B cell (primary cell): Measurements from ENCODE around the gene MIOX. TPM values are rescaled to one million over a fixed set of nuclear protein-coding genes. Genes with fewer than 3 reads are reported as not detected.

Experiments used
- ATAC-seq: fragments of 200-7000 bp; cut with Tn5 transposase; one replicate; pipeline ENCODE4 v1.10.0; 2021; ENCODE audit warnings: low read depth, mild to moderate bottlenecking, moderate number of reproducible peaks, moderate library complexity
- CTCF ChIA-PET: fragments of 350-600 bp; sonication (Branson Sonifier 250); formaldehyde crosslinking; loops from one replicate; lab custom pipeline; 2021; ENCODE audit warnings: antibody characterized with exemption, inconsistent platforms; lab: Charles Lee
- POLR2A ChIA-PET: fragments of 350-600 bp; sonication (Branson Sonifier 250); formaldehyde crosslinking; loops from one replicate; lab custom pipeline; 2021; ENCODE audit warnings: antibody characterized with exemption; lab: Charles Lee
- DNase-seq: peaks from one replicate; pipeline ENCODE4 v3.0.0; 2013
- H2AFZ ChIP-seq: 2 replicates; pipeline ENCODE4 v1.6.1; 2012; ENCODE audit warnings: mild to moderate bottlenecking, low read depth, low read length; ENCODE audit not compliant: insufficient read depth, poor library complexity, severe bottlenecking
- H3K27ac ChIP-seq, 2 donors: 1 replicate in 1 of 2; 2 replicates in 1 of 2; pipeline ENCODE4 v1.5.1; 2012 to 2013; ENCODE audit warnings: low read length in 2 of 2, mild to moderate bottlenecking in 2 of 2, moderate library complexity in 1 of 2
- H3K27me3 ChIP-seq, 4 experiments: fragments of 200-600 bp in 1 of 4; sonication (generic) in 1 of 4; replicated peaks in 1 of 4; 1 replicate in 2 of 4; 2 replicates in 2 of 4; pipeline versions ENCODE4 v1.6.1 to v1.7.0; 2013 to 2016; ENCODE audit warnings: low read length in 3 of 4, mild to moderate bottlenecking in 2 of 4, mixed read lengths in 1 of 4, moderate library complexity in 1 of 4; ENCODE audit not compliant: insufficient read depth in 4 of 4, control insufficient read depth in 3 of 4; ENCODE audit errors: control extremely low read depth in 1 of 4
- H3K36me3 ChIP-seq, 2 experiments: replicated peaks in 1 of 2; 1 replicate in 1 of 2; 2 replicates in 1 of 2; pipeline versions ENCODE4 v1.6.1 to v1.7.1; 2013; ENCODE audit warnings: low read length in 1 of 2; ENCODE audit not compliant: insufficient read depth in 2 of 2, control insufficient read depth in 1 of 2; ENCODE audit errors: control extremely low read depth in 1 of 2, extremely low read depth in 1 of 2
- H3K4me1 ChIP-seq, 2 donors: fragments of 200-600 bp in 1 of 2; sonication (generic) in 1 of 2; 1 replicate in 1 of 2; 2 replicates in 1 of 2; pipeline versions ENCODE4 v1.5.1 to v1.6.1; 2013 to 2017; ENCODE audit warnings: low read length in 2 of 2; ENCODE audit not compliant: control insufficient read depth in 2 of 2, insufficient read depth in 2 of 2
- H3K4me2 ChIP-seq: replicated peaks from 2 replicates; pipeline ENCODE3; 2012; ENCODE audit warnings: mild to moderate bottlenecking, low read depth, low read length; ENCODE audit not compliant: poor library complexity, severe bottlenecking
- H3K4me3 ChIP-seq, 5 experiments: fragments of 200-600 bp in 1 of 5; sonication (generic) in 1 of 5; 1 replicate in 3 of 5; 2 replicates in 2 of 5; pipeline versions ENCODE4 v1.5.1 to v1.7.0; 2011 to 2016; ENCODE audit warnings: low read length in 4 of 5, mild to moderate bottlenecking in 4 of 5, low read depth in 2 of 5, control low read depth in 1 of 5, moderate library complexity in 1 of 5; ENCODE audit not compliant: insufficient read depth in 1 of 5; ENCODE audit errors: control extremely low read depth in 1 of 5, extremely low read depth in 1 of 5
- H3K79me2 ChIP-seq: fragments of 200-600 bp; sonication (generic); one replicate; pipeline ENCODE4 v1.6.0; 2016; ENCODE audit warnings: low read length; ENCODE audit not compliant: control insufficient read depth, insufficient read depth
- H3K9ac ChIP-seq: fragments of 200-600 bp; sonication (generic); 2 replicates; pipeline ENCODE4 v1.6.1; 2017; ENCODE audit warnings: mild to moderate bottlenecking, low read length, moderate library complexity
- H3K9me3 ChIP-seq, 3 donors: one replicate each; pipeline versions ENCODE4 v1.6.1 to v1.7.1; 2013; ENCODE audit warnings: low read length in 2 of 3; ENCODE audit not compliant: control insufficient read depth in 2 of 3, insufficient read depth in 1 of 3; ENCODE audit errors: control extremely low read depth in 1 of 3
- H4K20me1 ChIP-seq: 2 replicates; pipeline ENCODE4 v1.6.0; 2012; ENCODE audit warnings: mild to moderate bottlenecking, low read length; ENCODE audit not compliant: insufficient read depth, control insufficient read depth, poor library complexity, severe bottlenecking
- H3K27ac Mint-ChIP-seq: one replicate; pipeline ENCODE4 v1.8.0; 2021; ENCODE audit warnings: mixed read lengths
- H3K27me3 Mint-ChIP-seq: one replicate; pipeline ENCODE4 v1.8.0; 2021; ENCODE audit warnings: mixed read lengths
- H3K4me1 Mint-ChIP-seq: one replicate; pipeline ENCODE4 v1.8.0; 2021; ENCODE audit warnings: mixed read lengths
- H3K4me3 Mint-ChIP-seq: one replicate; pipeline ENCODE4 v1.8.0; 2021; ENCODE audit warnings: mixed read lengths
- H3K9me3 Mint-ChIP-seq: one replicate; pipeline ENCODE4 v1.8.0; 2022; ENCODE audit warnings: mixed read lengths; ENCODE audit not compliant: insufficient read depth
- CTCF ChIP-seq: fragments of 200-600 bp; IDR thresholded peaks from one replicate; pipeline ENCODE4 v1.8.0; 2022; ENCODE audit warnings: antibody characterized with exemption, mild to moderate bottlenecking
- EZH2 ChIP-seq: IDR thresholded peaks from 2 replicates; pipeline ENCODE4 v1.6.1; 2012; ENCODE audit warnings: borderline replicate concordance, low read depth, mild to moderate bottlenecking, moderate library complexity, low read length; ENCODE audit not compliant: insufficient read depth, poor library complexity, severe bottlenecking
- WGBS: methylation state at CpG from one replicate; pipeline ENCODE4 v1.1.5; 2013; ENCODE audit warnings: missing lambda C conversion rate; ENCODE audit not compliant: insufficient coverage; 5-methylcytosine and 5-hydroxymethylcytosine counted together
- intact Hi-C: fragments of 100-400 bp; cut with micrococcal nuclease; formaldehyde crosslinking; loops from one replicate; pipeline ENCODE4 v1.10.0; 2022
- polyA plus RNA-seq: library from polyadenylated mRNA; depleted of rRNA; stranded (reverse); fragments of >200 nt; gene quantifications from 2 replicates; pipeline ENCODE4 v1.2.3, GENCODE V29; 2012
- total RNA-seq, 2 donors: library from RNA; stranded (reverse); fragments of 120-200 nt in 1 of 2; gene quantifications; 1 replicate in 1 of 2; 2 replicates in 1 of 2; pipeline versions ENCODE4 v1.2.3 to v1.2.4, GENCODE V29; 2013 to 2022

Gene MIOX
- total and polyA plus RNA-seq, 2 donors (not counting 1 experiment from before 2014, with no cell fraction given): 0.88 TPM; not detected in 1

- Mint-ChIP-seq H3K27ac (no peak overlapping the region), H3K4me3 (no peak overlapping the region), H3K4me1 (peaks cover 3% of the 10 kb centered on the region), H3K9me3 (no peaks in the 10 kb centered on the region), H3K27me3 (no peaks in the 10 kb centered on the region)
- ATAC-seq (no peak), DNase-seq (no peak)
- intact Hi-C loops: no loop called here
- ChIA-PET POLR2A (no interaction called here), CTCF (no interaction called here)
- Histone ChIP-seq H3K27ac (no peak overlapping the region), H3K4me3 (no peak overlapping the region), H4K20me1 (peaks cover 55% of the 10 kb centered on the region), H2AFZ (no peak overlapping the region), H3K27me3 (no peaks in the 10 kb centered on the region), H3K9me3 (no peaks in the 10 kb centered on the region), H3K9ac (no peak overlapping the region), H3K4me2 (no peak overlapping the region), H3K36me3 (peaks cover 0 to 43% of the 10 kb centered on the region in 2 experiments), H3K79me2 (peaks cover 78% of the 10 kb centered on the region), H3K4me1 (no peaks in the 10 kb centered on the region)
- 97% methylated on average over 7 of the region's 8 CpGs for WGBS
- TF ChIP-seq CTCF (no peak), EZH2 (no peak)
Measured at GRCh38 chr22:50516068-50516467, 29.4 kb downstream of the MIOX start.

GRCh38 chr22:50516891-50517290 lies 30.2 kb downstream of the MIOX start:
- Histone ChIP-seq H4K20me1 (peaks cover 55% of the 10 kb centered on the region), H3K36me3 (peaks cover 0 to 51% of the 10 kb centered on the region in 2 experiments), H3K4me3 (no peak overlapping the region), H3K4me2 (no peak overlapping the region), H2AFZ (no peak overlapping the region), H3K9ac (no peak overlapping the region), H3K79me2 (peaks cover 84% of the 10 kb centered on the region), H3K27me3 (no peaks in the 10 kb centered on the region), H3K9me3 (no peaks in the 10 kb centered on the region), H3K4me1 (no peaks in the 10 kb centered on the region), H3K27ac (no peak overlapping the region)
- WGBS: 96% methylated on average over 15 of the region's 16 CpGs
- ChIA-PET CTCF (no interaction called here), POLR2A (no interaction called here)
- intact Hi-C loops: no loop called here
- no peak overlapping the region for H3K4me3 Mint-ChIP-seq
- no peaks in the 10 kb centered on the region for H3K27me3 Mint-ChIP-seq
- H3K27ac Mint-ChIP-seq: no peak overlapping the region
- H3K9me3 Mint-ChIP-seq: no peaks in the 10 kb centered on the region
- no peak for DNase-seq
- H3K4me1 Mint-ChIP-seq: peaks cover 3% of the 10 kb centered on the region
- no peak for TF ChIP-seq EZH2
- TF ChIP-seq CTCF: no peak
- ATAC-seq: no peak
